ENCODE measurements around the gene PNPLA5. TPM values are rescaled to one million over a fixed set of nuclear protein-coding genes. Genes with fewer than 3 reads are reported as not detected.

Gene PNPLA5
- total and polyA plus RNA-seq, 2 of the 8 experiments (the other 6 are each of a cell fraction or from before 2014, with no cell fraction given) = 3.9 to 6.8 TPM

- no peak overlapping the region for H3K23ac ChIP-seq (ENCODE audit: insufficient read length)
- H4K91ac ChIP-seq (replicated peaks; ENCODE audit: insufficient read length, low read length) = no peak overlapping the region
- H4K8ac ChIP-seq (ENCODE audit: extremely low read depth, insufficient read depth, low read length) = no peak overlapping the region
- no peaks in the 10 kb centered on the region; a peak in 1 of 7 replicates for H3K27me3 ChIP-seq (replicated peaks in 1 of 4; ENCODE audit: control insufficient read depth in 3 of 4, extremely low read depth in 1 of 4, insufficient read depth in 3 of 4, low read length in 3 of 4)
- peaks cover 0 to 8% (median 2%) of the 10 kb centered on the region in 4 experiments; a peak in 4 of 8 replicates for H3K36me3 ChIP-seq (ENCODE audit: control insufficient read depth in 2 of 4, insufficient read depth in 4 of 4, low read length in 3 of 4)
- H2AK5ac ChIP-seq (ENCODE audit: low read depth, low read length) = peak overlapping the region; percentile 75; the same call in 1 of the 2 replicates
- no peaks in the 10 kb centered on the region for H3K9me3 ChIP-seq (ENCODE audit: insufficient read depth in 2 of 2, low read depth in 1 of 2, low read length in 1 of 2)
- WGBS, 2 experiments (ENCODE audit: extremely low coverage in 1 of 2, insufficient coverage in 1 of 2, insufficient read length in 1 of 2, insufficient replicate concordance in 2 of 2, low coverage in 1 of 2, low lambda C conversion rate in 2 of 2, missing lambda C conversion rate in 1 of 2) = 92% methylated on average over 3 of the region's 3 CpGs; no CpG with 5 or more reads in 1 of the 2 experiments
- FAIRE-seq (no peak), DNase-seq (ENCODE audit: low read depth in 1 of 2, low spot score in 2 of 2) (peak in 1 of 2 experiments; percentile 54)
- H3K4me3 ChIP-seq (ENCODE audit: extremely low read depth in 1 of 4, insufficient read depth in 2 of 4, low read depth in 3 of 4, low read length in 4 of 4) = no peak overlapping the region; a peak in 1 of 8 replicates
- peaks cover 0 to 17% of the 10 kb centered on the region in 2 experiments; a peak in 1 of 4 replicates for H3K79me2 ChIP-seq (ENCODE audit: control insufficient read depth in 1 of 2, insufficient read depth in 2 of 2, low read length in 2 of 2)
- peak overlapping the region; percentile 86; the same call in 1 of the 2 replicates for H2BK20ac ChIP-seq (ENCODE audit: low read length)
- H3K4me1 ChIP-seq (replicated peaks in 1 of 4; ENCODE audit: control insufficient read depth in 3 of 4, insufficient read depth in 4 of 4, low read length in 3 of 4) = peaks cover 8 to 24% (median 18%) of the 10 kb centered on the region in 4 experiments
- POLR2A ChIA-PET (ENCODE audit: partially characterized antibody) = interaction anchor here (1.9 kb wide), 1 partner anchor 11 kb away, joined by 7 read pairs; no protein-coding TSS in a partner anchor
- no peak overlapping the region for H2BK120ac ChIP-seq (replicated peaks; ENCODE audit: low read depth, low read length)
- peaks cover 15% of the 10 kb centered on the region; the same call in 1 of the 2 replicates for H3K23me2 ChIP-seq (ENCODE audit: low read depth, low read length)
- H2BK15ac ChIP-seq (ENCODE audit: low read length) = peak overlapping the region; percentile 61; the same call in 1 of the 2 replicates
- H3K9ac ChIP-seq (replicated peaks in 1 of 4; ENCODE audit: extremely low read depth in 1 of 4, low read depth in 3 of 4, low read length in 3 of 4) = no peak overlapping the region; a peak in 1 of 7 replicates
- H3K18ac ChIP-seq (ENCODE audit: extremely low read depth, low read length) = no peak overlapping the region
- H3K4ac ChIP-seq (replicated peaks; ENCODE audit: insufficient read length, low read depth, low read length) = peak overlapping the region; percentile 14
- CTCF ChIA-PET (ENCODE audit: partially characterized antibody) = interaction anchor here (0.8 to 3.0 kb wide), 8 partner anchors 16 to 71 kb away, joined by 3 to 12 read pairs (median 4); no protein-coding TSS in a partner anchor
- H2BK12ac ChIP-seq (ENCODE audit: low read depth, low read length) = peak overlapping the region; percentile 75
- peak overlapping the region in 1 of 2 experiments; percentile 79; a peak in 2 of 4 replicates for H3K4me2 ChIP-seq (ENCODE audit: insufficient read depth in 1 of 2, low read depth in 2 of 2, low read length in 2 of 2)
- H3K79me1 ChIP-seq (ENCODE audit: low read depth, low read length) = peaks cover 11% of the 10 kb centered on the region
- peak overlapping the region; percentile 52; the same call in 1 of the 2 replicates for H2BK5ac ChIP-seq (ENCODE audit: low read depth, low read length)
- no peak overlapping the region for H4K5ac ChIP-seq (ENCODE audit: insufficient read length, low read depth, low read length)
- no peak overlapping the region for H3K14ac ChIP-seq (ENCODE audit: insufficient read length)
- H4K20me1 ChIP-seq (replicated peaks in 1 of 2; ENCODE audit: control insufficient read depth in 1 of 2, insufficient read depth in 2 of 2, low read length in 2 of 2) = peaks cover 3 to 12% of the 10 kb centered on the region in 2 experiments
- H3K27ac ChIP-seq (ENCODE audit: low read depth, low read length) = no peak overlapping the region
- no peak overlapping the region for H3K56ac ChIP-seq (replicated peaks; ENCODE audit: insufficient read length, low read depth, low read length)
- H2AFZ ChIP-seq (ENCODE audit: low read length) = no peak overlapping the region
- TF ChIP-seq CTCF (IDR thresholded peaks at IDR 0.05; ENCODE audit: control extremely low read depth in 1 of 3, insufficient read depth in 1 of 3, low read depth in 1 of 3, low read length in 3 of 3) (peak; percentile 24 to 53 (median 43); a peak in 3 of 4 replicates), RAD21 (IDR thresholded peaks at IDR 0.05 in 1 of 2, conservative IDR thresholded peaks at IDR 0.05 in 1 of 2; ENCODE audit: low read depth in 2 of 2, low read length in 2 of 2) (peak in 1 of 2 experiments; percentile 11; a peak in 1 of 4 replicates), ASH2L (IDR thresholded peaks at IDR 0.05; ENCODE audit: low read length) (no peak), SP2 (IDR thresholded peaks at IDR 0.05; ENCODE audit: low read length) (no peak), GABPA (IDR thresholded peaks at IDR 0.05; ENCODE audit: borderline replicate concordance, insufficient read depth, low read length) (no peak), HDAC2 (IDR thresholded peaks at IDR 0.05; ENCODE audit: borderline replicate concordance in 1 of 2, low read depth in 2 of 2, low read length in 2 of 2) (peak; percentile 41 to 70; a peak in 2 of 4 replicates), TAF1 (IDR thresholded peaks at IDR 0.05; ENCODE audit: low read depth, low read length) (no peak), RXRA (IDR thresholded peaks at IDR 0.05; ENCODE audit: insufficient read depth, low read depth, low read length) (no peak), TEAD4 (IDR thresholded peaks at IDR 0.05; ENCODE audit: low read depth, low read length) (peak; percentile 75), CREB1 (IDR thresholded peaks at IDR 0.05) (no peak)
These were observed 30.3 kb upstream of the PNPLA5 start for GRCh38 chr22:43922123-43922522.
